ENCODE results near the gene WDR26. TPM values are rescaled to one million over a fixed set of nuclear protein-coding genes. Genes with fewer than 3 reads are reported as not detected.
"Not testable (repeated sequence)": the region's sequence is repeated elsewhere in the genome, so short reads cannot be mapped to it uniquely, and the experiment has no call there.

The WDR26 gene
- total RNA-seq, 1 donor from 2014 or later: 55.4 TPM

GRCh38 chr1:224368409-224368808, 66.2 kb downstream of the WDR26 start:
- no peak for DNase-seq (ENCODE audit: missing footprints)
- ATAC-seq: no peak
- intact Hi-C loops (cut with DNase I): no loop called here

- DNase-seq (ENCODE audit: missing footprints): no peak
- ATAC-seq: no peak
- intact Hi-C loops (cut with DNase I): no loop called here
These were observed 75.4 kb downstream of the WDR26 start for GRCh38 chr1:224359207-224359606.

- ATAC-seq (no peak), DNase-seq (ENCODE audit: missing footprints) (no peak)
- intact Hi-C loops (cut with DNase I): no loop called here
These were observed 76.4 kb downstream of the WDR26 start for GRCh38 chr1:224358237-224358636.

- no peak for ATAC-seq
- DNase-seq (ENCODE audit: missing footprints): no peak
- intact Hi-C loops (cut with DNase I): no loop called here
These were observed 76.9 kb downstream of the WDR26 start for GRCh38 chr1:224357626-224358124.

- ATAC-seq: peak; percentile 99
- DNase-seq (ENCODE audit: missing footprints): peak; percentile 96
- intact Hi-C loops (cut with DNase I): no loop called here
These were observed 77.6 kb downstream of the WDR26 start, which contains the start of gene CNIH4 for GRCh38 chr1:224356685-224357625. TSS of gene CNIH4 (plus strand) at chr1:224356879. CDS start at chr1:224356925, 46 bp downstream.

- DNase-seq (ENCODE audit: missing footprints): no peak
- intact Hi-C loops (cut with DNase I): no loop called here
- no peak for ATAC-seq
These were observed 80.3 kb downstream of the WDR26 start for GRCh38 chr1:224353975-224354925.

- ATAC-seq; DNase-seq (ENCODE audit: missing footprints); intact Hi-C loops (cut with DNase I): not testable (repeated sequence)
These were observed 82.0 kb downstream of the WDR26 start for GRCh38 chr1:224352436-224353085.

- DNase-seq (ENCODE audit: missing footprints); ATAC-seq; intact Hi-C loops (cut with DNase I): not testable (repeated sequence)
These were observed 84.9 kb downstream of the WDR26 start for GRCh38 chr1:224349716-224350115.

- no peak for ATAC-seq
- intact Hi-C loops (cut with DNase I): no loop called here
- DNase-seq (ENCODE audit: missing footprints): no peak
These were observed 86.5 kb downstream of the WDR26 start for GRCh38 chr1:224348137-224348536.

- no peak for ATAC-seq
- no peak for DNase-seq (ENCODE audit: missing footprints)
- intact Hi-C loops (cut with DNase I): no loop called here
These were observed 90.9 kb downstream of the WDR26 start for GRCh38 chr1:224343679-224344078.

- ATAC-seq; intact Hi-C loops (cut with DNase I); DNase-seq (ENCODE audit: missing footprints): not testable (repeated sequence)
These were observed 93.9 kb downstream of the WDR26 start for GRCh38 chr1:224340453-224341384.

GRCh38 chr1:224339442-224340033, 95.1 kb downstream of the WDR26 start:
- ATAC-seq (no peak), DNase-seq (ENCODE audit: missing footprints) (no peak)
- intact Hi-C loops (cut with DNase I): no loop called here

- ATAC-seq (no peak), DNase-seq (ENCODE audit: missing footprints) (no peak)
- intact Hi-C loops (cut with DNase I): no loop called here
These were observed 96.3 kb downstream of the WDR26 start for GRCh38 chr1:224338150-224338838.
